Mammary epithelial cell (primary cell): ENCODE results near the gene EPHA1.

Source experiments
- EZH2 ChIP-seq: IDR thresholded peaks from 2 replicates; pipeline ENCODE4 v1.6.1; 2012; ENCODE audit warnings: low read length, inconsistent platforms, borderline replicate concordance
- TF ChIP-seq, protein P1 (sequence below), 2 donors: IDR thresholded peaks in 1 of 2; conservative IDR thresholded peaks in 1 of 2; 2 replicates each; pipeline ENCODE4 v1.5.1; 2011 to 2012; ENCODE audit warnings: inconsistent platforms in 2 of 2, low read length in 2 of 2, mild to moderate bottlenecking in 2 of 2, control low read depth in 1 of 2, low read depth in 1 of 2; ENCODE audit not compliant: insufficient read depth in 1 of 2; ENCODE audit errors: extremely low read depth in 1 of 2

DNA sequence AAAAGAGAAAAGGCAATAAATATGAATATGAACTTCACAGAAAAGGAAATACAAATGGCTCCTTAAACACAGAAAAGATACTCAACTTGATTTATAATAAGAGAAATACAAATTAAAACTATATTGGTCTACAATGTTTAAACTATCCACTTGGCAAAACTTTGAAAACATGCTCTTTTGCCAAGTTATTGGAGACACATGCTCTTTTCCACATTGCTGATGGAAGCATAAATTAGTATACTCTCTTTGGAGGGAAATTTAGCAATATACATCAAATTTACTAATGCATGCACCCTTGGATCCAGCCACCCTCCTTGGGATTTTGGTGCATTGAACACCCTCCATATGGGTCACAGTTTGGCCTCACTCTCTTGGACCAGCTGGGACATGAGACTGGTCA is 42.5 kb upstream of the EPHA1 start:
- TF ChIP-seq EZH2: no peak
- TF ChIP-seq, protein P1, sequence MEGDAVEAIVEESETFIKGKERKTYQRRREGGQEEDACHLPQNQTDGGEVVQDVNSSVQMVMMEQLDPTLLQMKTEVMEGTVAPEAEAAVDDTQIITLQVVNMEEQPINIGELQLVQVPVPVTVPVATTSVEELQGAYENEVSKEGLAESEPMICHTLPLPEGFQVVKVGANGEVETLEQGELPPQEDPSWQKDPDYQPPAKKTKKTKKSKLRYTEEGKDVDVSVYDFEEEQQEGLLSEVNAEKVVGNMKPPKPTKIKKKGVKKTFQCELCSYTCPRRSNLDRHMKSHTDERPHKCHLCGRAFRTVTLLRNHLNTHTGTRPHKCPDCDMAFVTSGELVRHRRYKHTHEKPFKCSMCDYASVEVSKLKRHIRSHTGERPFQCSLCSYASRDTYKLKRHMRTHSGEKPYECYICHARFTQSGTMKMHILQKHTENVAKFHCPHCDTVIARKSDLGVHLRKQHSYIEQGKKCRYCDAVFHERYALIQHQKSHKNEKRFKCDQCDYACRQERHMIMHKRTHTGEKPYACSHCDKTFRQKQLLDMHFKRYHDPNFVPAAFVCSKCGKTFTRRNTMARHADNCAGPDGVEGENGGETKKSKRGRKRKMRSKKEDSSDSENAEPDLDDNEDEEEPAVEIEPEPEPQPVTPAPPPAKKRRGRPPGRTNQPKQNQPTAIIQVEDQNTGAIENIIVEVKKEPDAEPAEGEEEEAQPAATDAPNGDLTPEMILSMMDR (conservative IDR thresholded peaks at IDR 0.05 in 1 of 2, IDR thresholded peaks at IDR 0.05 in 1 of 2; ENCODE audit: extremely low read depth in 1 of 2, insufficient read depth in 1 of 2, low read depth in 1 of 2, low read length in 2 of 2): no peak
